HG03558 (cell line): ENCODE results near the gene SFTPA2.
"Not testable (repeated sequence)": the region's sequence is repeated elsewhere in the genome, so short reads cannot be mapped to it uniquely, and the experiment has no call there.

Experiments
- ATAC-seq: cut with Tn5 transposase; IDR thresholded peaks from one replicate; pipeline ENCODE4 v1.9.1; 2021; ENCODE audit warnings: moderate number of reproducible peaks; ENCODE audit not compliant: unreplicated experiment; ENCODE audit errors: extremely low read depth

The SFTPA2 gene

GRCh38 chr10:79561257-79561656 is 1.1 kb upstream of the SFTPA2 start:
- no peak for ATAC-seq

- ATAC-seq: no peak
Observed at GRCh38 chr10:79559726-79560125, 481 bp downstream of the SFTPA2 start.

- ATAC-seq: not testable (repeated sequence)
Observed at GRCh38 chr10:79556961-79557360, 3.2 kb downstream of the SFTPA2 start.

- ATAC-seq: no peak
Observed at GRCh38 chr10:79555354-79556309, 4.6 kb downstream of the SFTPA2 start.

GRCh38 chr10:79552143-79552542 is 8.1 kb downstream of the SFTPA2 start:
- ATAC-seq: no peak

- no peak for ATAC-seq
Observed at GRCh38 chr10:79547973-79548372, 12.2 kb downstream of the SFTPA2 start.

GRCh38 chr10:79547128-79547527 is 13.1 kb downstream of the SFTPA2 start:
- not testable (repeated sequence) for ATAC-seq

GRCh38 chr10:79544926-79545659 is 15.1 kb downstream of the SFTPA2 start:
- ATAC-seq: not testable (repeated sequence)

GRCh38 chr10:79544408-79544807 is 15.8 kb downstream of the SFTPA2 start:
- ATAC-seq: not testable (repeated sequence)

GRCh38 chr10:79542626-79543025 is 17.6 kb downstream of the SFTPA2 start:
- ATAC-seq: no peak

GRCh38 chr10:79540930-79541329 is 19.3 kb downstream of the SFTPA2 start:
- ATAC-seq: peak; percentile 97

- ATAC-seq: not testable (repeated sequence)
Observed at GRCh38 chr10:79538311-79538710, 21.9 kb downstream of the SFTPA2 start.

- not testable (repeated sequence) for ATAC-seq
Observed at GRCh38 chr10:79533903-79534175, 26.4 kb downstream of the SFTPA2 start.

GRCh38 chr10:79533142-79533902 is 26.9 kb downstream of the SFTPA2 start:
- not testable (repeated sequence) for ATAC-seq

- not testable (repeated sequence) for ATAC-seq
Observed at GRCh38 chr10:79528261-79528660, 31.9 kb downstream of the SFTPA2 start.

- ATAC-seq: peak; percentile 56
Observed at GRCh38 chr10:79525049-79525710, 35.0 kb downstream of the SFTPA2 start.

- not testable (repeated sequence) for ATAC-seq
Observed at GRCh38 chr10:79523157-79523853, 36.9 kb downstream of the SFTPA2 start.

- ATAC-seq: not testable (repeated sequence)
Observed at GRCh38 chr10:79522464-79522863, 37.7 kb downstream of the SFTPA2 start.

GRCh38 chr10:79521751-79522150 is 38.5 kb downstream of the SFTPA2 start:
- ATAC-seq: not testable (repeated sequence)
